ENCODE measurements around the gene BRD8. TPM values are rescaled to one million over a fixed set of nuclear protein-coding genes. Genes with fewer than 3 reads are reported as not detected.

The BRD8 gene
- total RNA-seq, 1 experiment from 2014 or later = 73.4 TPM

GRCh38 chr5:138092301-138092700 lies 86.1 kb downstream of the BRD8 start (continued):
- no peak for TF ChIP-seq USF1 (CRISPR knock-in tag; IDR thresholded peaks at IDR 0.05)
- peak; percentile 44; the same call in 1 of the 2 replicates for TF ChIP-seq FOXP4 (CRISPR knock-in tag; IDR thresholded peaks at IDR 0.05)
- no peak for TF ChIP-seq ZNF425 (CRISPR knock-in tag; conservative IDR thresholded peaks at IDR 0.05)
- no peak for TF ChIP-seq ZNF138 (CRISPR knock-in tag; conservative IDR thresholded peaks at IDR 0.05)
- no peak for TF ChIP-seq ZNF263 (CRISPR knock-in tag; IDR thresholded peaks at IDR 0.05; ENCODE audit: low read depth)
- TF ChIP-seq NFE2L1 (CRISPR knock-in tag; IDR thresholded peaks at IDR 0.05) = no peak
- TF ChIP-seq ETV6 (CRISPR knock-in tag; IDR thresholded peaks at IDR 0.05) = no peak
- TF ChIP-seq PRRX2 (CRISPR knock-in tag; IDR thresholded peaks at IDR 0.05) = no peak
- peak; percentile 54; the same call in 1 of the 2 replicates for TF ChIP-seq TEAD1 (CRISPR knock-in tag; IDR thresholded peaks at IDR 0.05)
- no peak for TF ChIP-seq ZNF416 (CRISPR knock-in tag; IDR thresholded peaks at IDR 0.05)
- no peak for TF ChIP-seq TCF7 (CRISPR knock-in tag; IDR thresholded peaks at IDR 0.05; ENCODE audit: low read depth)
- TF ChIP-seq ESRRA (CRISPR knock-in tag; IDR thresholded peaks at IDR 0.05; ENCODE audit: borderline replicate concordance) = no peak

- no peaks in the 10 kb centered on the region for H3K36me3 Mint-ChIP-seq
- peaks cover 99% of the 10 kb centered on the region for H3K27me3 Mint-ChIP-seq (ENCODE audit: low read depth)
- H3K9me3 Mint-ChIP-seq = no peaks in the 10 kb centered on the region
- POLR2A ChIA-PET = no interaction called here
- DNase-seq (ENCODE audit: low spot score) (no peak), ATAC-seq (no peak)
- H3K27ac Mint-ChIP-seq = no peak overlapping the region
- H3K4me3 Mint-ChIP-seq = no peak overlapping the region
- H3K4me1 Mint-ChIP-seq = peaks cover 62% of the 10 kb centered on the region
- CTCF ChIA-PET = interaction anchor here (0.8 to 3.3 kb wide), 5 partner anchors 9 to 55 kb away, joined by 3 to 20 read pairs (median 5); no protein-coding TSS in a partner anchor
- no peak for TF ChIP-seq E2F4 (CRISPR knock-in tag; IDR thresholded peaks at IDR 0.05; ENCODE audit: borderline replicate concordance, low read depth)
- no peak for TF ChIP-seq ZNF281 (CRISPR knock-in tag; IDR thresholded peaks at IDR 0.05)
- TF ChIP-seq GRHL2 (CRISPR knock-in tag; IDR thresholded peaks at IDR 0.05; ENCODE audit: insufficient replicate concordance, severe bottlenecking) = no peak
- TF ChIP-seq ZNF317 (CRISPR knock-in tag; IDR thresholded peaks at IDR 0.05; ENCODE audit: borderline replicate concordance, low read depth) = no peak
- no peak for TF ChIP-seq ERG (CRISPR knock-in tag; IDR thresholded peaks at IDR 0.05)
- TF ChIP-seq STAT6 (CRISPR knock-in tag; conservative IDR thresholded peaks at IDR 0.05; ENCODE audit: low read depth) = no peak
- TF ChIP-seq HMGXB4 (CRISPR knock-in tag; IDR thresholded peaks at IDR 0.05) = no peak
- no peak for TF ChIP-seq ZNF416 (CRISPR knock-in tag; IDR thresholded peaks at IDR 0.05)
- TF ChIP-seq NFATC4 (CRISPR knock-in tag; IDR thresholded peaks at IDR 0.05) = no peak
These were observed 86.7 kb downstream of the BRD8 start for GRCh38 chr5:138091685-138092084.
